HG02852 (cell line): ENCODE measurements around the gene HIGD2A.
"Not testable (repeated sequence)": the region's sequence is repeated elsewhere in the genome, so short reads cannot be mapped to it uniquely, and the experiment has no call there.

Source experiments
- ATAC-seq: cut with Tn5 transposase; IDR thresholded peaks from one replicate; pipeline ENCODE4 v1.9.1; 2021; ENCODE audit warnings: mild to moderate bottlenecking, moderate library complexity; ENCODE audit not compliant: unreplicated experiment

HIGD2A gene

GRCh38 chr5:176394096-176394495, 5.5 kb downstream of the HIGD2A start:
- no peak for ATAC-seq

DNA sequence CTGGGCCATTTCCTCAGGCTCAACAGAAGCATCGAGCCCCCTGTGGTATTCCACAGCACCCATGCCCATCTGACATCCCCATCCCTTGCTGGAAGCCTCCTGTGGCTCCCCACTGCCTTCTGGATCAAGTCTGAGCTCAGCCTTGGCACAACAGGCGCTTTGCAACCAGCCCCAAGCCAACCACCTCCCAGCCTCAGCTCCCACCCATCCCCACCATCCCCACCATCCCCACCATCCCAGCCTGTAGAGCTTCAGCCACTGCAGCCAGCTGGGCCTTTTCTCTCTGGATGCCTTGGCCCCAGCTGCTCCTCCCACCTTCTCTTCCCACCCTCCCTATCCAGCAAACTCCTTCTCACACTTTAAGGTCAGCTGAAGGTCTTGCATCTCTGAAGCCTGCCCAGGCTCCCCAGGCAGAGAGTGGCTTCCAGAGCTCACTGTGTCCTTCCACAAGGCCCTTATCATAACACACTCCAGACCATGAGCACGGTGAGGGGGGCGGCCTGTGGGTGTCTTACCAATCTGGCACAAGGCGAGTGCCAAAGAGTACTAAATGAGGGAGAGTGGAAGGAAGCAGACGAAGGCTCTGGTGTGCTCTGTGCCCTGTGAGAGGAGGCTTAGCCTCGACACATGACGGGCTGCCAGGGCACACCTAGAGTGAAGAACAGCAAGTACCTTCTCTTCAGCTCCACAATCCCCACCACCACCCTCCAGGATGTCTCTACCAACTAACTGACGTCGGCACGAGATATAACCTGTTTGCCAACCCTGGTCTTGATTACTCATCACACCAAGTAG, 6.5 kb downstream of the HIGD2A start:
- ATAC-seq, result no peak

GRCh38 chr5:176396330-176396729, 7.8 kb downstream of the HIGD2A start:
- no peak for ATAC-seq

DNA sequence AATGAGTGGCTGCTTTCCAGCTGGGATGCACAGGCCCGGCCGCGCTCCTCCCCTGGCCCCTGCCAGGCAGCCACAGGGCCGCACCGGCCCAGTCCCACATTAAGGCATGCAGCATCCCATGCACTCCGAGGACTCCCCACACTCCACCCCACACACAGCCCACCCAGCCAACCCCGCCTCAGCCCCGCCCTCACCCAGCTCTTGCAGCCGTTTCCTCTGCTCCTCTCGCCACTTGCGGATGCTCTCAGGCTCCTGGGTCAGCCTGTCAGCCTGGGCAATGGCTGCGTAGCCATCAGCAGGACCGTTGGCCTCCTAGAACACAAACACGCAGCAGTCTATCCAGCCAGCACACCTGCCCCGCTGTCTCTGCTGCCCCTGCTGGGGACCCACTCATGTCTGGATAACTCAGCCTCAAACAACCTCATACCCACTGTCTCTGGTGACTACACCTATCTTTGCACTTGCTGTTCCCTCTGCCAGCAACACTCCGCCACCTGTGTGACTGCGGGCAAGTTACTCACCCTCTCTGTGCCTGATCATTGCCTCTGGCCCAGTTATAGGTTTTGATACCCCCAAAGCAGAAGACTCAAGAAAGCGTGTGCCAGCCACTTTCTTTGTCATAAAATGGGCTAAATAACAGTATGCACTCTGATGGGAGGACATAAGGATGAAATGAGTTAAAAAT, 9.3 kb downstream of the HIGD2A start:
- no peak for ATAC-seq

DNA sequence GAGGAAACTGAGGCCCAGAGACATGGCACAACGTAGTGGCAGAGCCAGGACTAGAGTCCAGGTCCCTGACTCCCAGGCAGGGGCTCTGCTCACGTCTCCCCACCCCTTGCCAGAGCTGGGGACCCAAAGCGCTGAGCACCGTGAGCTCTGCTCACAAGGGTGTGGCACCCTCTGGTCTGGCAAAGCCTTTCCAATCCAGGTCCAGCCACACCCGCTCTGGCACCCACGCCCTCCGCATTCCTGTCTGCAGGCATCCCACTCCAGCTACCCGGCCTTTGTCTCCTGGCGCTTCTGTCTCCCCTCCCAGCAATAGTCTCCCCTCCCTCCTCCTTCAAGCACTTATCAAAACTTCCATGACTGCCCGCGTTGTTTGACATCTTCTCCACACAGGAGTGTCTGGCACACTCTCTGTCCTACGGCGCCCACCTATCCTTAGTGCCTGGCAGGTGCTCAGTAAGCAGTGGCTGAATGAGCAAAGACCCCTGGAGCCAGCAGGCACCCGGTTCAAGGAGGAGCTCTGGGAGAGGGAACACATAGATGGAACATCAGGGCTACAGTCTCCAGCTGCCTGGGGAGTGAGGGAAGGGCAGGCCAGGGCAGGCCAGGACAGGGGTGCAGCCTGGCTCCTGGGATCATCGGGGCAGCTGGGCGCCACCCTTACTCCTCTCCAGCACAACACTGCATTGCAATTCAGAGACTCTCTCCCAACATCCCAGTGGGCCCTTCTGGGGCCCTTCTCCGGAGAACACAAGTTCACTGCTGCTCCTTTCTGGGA, 12.0 kb downstream of the HIGD2A start:
- ATAC-seq, result no peak

- no peak for ATAC-seq
Measured at GRCh38 chr5:176401281-176402205, 13.0 kb downstream of the HIGD2A start.

- ATAC-seq, result no peak
Measured at GRCh38 chr5:176405656-176406435, 17.3 kb downstream of the HIGD2A start.

DNA sequence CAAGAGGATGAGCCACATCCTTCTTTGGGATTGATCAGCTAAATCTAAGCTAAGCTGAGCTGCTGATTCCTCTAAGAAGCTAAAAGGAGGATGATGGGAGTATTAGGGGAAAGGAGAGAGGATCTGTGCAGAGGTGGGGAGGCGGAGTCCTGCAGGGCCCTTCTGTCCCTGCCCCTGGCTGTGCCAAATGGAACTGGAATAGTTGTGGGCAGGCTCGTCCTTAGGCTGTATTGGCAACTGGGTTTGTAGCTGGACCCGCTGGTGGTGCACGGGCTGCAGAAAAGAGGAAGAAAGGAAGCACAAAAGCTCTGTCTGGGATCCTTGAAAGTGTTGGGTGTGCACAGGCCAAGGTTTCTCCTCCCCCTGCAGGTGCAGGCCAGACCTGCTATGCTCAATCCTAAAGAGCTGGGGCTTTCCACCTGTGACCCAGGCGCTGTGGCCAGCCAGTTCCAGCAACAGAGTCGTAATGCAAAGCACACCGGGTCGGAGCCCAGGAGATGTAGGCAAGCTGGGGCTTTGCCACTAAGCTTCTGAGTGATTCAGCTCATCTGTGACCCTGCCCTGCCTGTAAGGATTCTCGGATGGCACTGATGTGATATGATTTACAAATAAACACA, 18.0 kb downstream of the HIGD2A start:
- ATAC-seq, result no peak

DNA sequence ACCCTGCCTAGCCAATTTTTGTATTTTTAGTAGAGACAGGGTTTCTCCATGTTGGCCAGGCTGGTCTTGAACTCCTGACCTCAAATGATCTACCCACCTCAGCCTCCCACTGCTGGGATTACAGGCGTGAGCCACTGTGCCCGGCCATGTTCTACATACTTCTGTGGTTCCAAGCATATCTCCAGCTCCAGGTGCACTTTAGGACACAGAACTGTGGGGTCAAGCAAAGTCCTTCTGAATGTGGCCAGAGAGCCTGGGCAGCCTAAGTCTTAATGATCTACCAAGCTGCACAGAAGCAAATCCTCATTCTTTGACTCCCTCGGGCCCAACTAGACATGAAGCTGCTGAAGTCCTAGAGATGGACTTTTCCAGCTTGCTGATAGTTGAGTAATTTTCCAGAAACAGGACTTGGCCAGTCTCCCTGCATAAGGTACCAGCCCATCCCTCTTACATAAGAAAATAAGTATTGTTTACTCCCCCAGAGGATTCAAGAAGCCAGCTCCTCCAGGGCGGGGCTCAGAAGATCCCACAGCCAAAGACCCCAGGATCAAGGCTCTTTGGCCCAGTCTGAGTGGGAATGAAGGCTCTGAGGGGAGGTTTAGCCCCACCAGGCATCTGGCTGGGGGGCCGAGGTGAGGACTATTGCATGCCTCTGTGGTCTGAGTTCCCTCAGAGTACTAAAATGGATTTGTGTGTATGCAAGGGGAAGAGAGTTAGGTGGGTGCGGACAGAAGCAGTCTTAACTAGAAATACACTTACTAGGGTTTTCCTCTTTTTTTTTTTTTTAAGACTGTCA, 19.1 kb downstream of the HIGD2A start:
- no peak for ATAC-seq

- ATAC-seq, result not testable (repeated sequence)
Measured at GRCh38 chr5:176408252-176408573, 19.7 kb downstream of the HIGD2A start.

DNA sequence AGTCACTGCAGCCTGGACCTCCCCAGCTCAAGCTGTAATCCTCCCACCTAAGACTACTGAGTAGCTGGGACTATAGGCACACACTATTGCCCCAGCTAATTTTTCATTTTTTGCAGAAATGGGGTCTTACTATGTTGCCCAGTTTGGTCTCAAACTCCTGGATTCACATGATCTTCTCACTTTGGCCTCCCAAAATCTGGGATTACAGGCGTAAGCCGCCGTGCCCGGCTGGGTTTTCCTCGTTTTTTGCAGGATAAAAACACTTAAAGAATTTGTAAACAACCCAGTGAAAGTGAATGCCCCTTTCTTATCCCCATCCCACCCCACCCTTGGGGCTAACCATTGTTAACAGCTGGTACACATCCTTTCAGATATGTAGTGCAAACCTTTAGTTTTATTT, 20.0 kb downstream of the HIGD2A start:
- no peak for ATAC-seq

GRCh38 chr5:176409765-176410164, 21.2 kb downstream of the HIGD2A start:
- ATAC-seq, result no peak

GRCh38 chr5:176410486-176411180, 22.1 kb downstream of the HIGD2A start:
- ATAC-seq, result no peak

DNA sequence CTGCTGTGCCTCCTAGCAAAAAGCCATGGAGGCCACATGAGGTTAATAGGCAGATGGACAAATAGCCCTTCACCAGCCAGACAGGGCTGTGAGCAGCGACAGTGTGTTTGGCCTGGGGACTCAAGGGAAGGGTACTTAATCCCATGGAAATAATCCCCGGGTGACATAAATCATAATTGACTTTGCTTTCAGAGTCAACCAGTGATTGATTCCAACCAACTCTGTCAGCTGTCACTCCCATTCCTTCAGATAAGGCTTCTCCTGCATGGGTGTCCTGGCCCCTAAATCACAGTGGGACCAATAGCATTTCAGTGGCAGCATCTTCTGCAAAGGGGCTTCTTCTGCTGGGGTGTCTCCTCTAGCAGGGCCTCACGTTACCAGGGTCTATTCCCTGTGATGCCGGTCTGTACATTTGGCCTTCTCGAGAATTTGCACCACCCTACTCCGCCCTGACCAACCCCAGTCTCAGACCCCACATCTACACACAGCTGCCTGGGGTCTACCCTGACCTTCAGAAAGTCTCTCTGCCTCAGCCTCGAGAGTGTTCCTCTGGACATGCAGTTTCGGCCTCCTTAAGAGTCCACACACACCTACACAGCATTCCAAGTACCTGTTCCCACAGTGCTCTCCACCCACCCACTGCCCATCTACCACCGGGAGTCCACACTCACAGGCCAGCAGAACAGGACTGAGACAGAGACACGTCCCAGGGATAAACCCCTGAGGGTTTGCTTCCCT, 24.1 kb downstream of the HIGD2A start:
- no peak for ATAC-seq

- ATAC-seq, result no peak
Measured at GRCh38 chr5:176413255-176413565, 24.7 kb downstream of the HIGD2A start.

GRCh38 chr5:176413709-176414191, 25.2 kb downstream of the HIGD2A start:
- ATAC-seq, result no peak

DNA sequence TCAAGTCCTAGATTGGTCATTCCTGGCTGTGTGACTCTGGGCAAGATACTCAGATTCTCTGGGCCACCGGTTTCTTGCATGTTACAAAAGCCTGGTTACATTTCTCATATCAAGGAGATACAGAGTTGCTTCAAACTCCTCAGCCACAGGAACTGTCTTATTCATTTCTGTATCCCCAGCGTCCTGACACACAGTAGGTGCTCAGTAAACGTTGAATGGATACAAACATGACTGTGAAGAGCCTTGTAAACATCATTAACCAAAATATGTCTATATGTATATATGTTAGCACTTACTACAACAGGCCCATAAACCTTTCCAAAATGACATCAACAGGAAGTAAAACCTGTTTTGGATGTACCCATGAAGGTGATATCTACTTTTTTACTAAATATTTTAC, 26.2 kb downstream of the HIGD2A start:
- no peak for ATAC-seq
